Measurements from ENCODE around the gene PRSS21.

The PRSS21 gene

GRCh38 chr16:2867987-2868789 lies 51.2 kb downstream of the PRSS21 start (continued):
- TF ChIP-seq SP3 (tag by site-specific recombination; IDR thresholded peaks at IDR 0.05): peak; percentile 65
- TF ChIP-seq ZBTB44 (tag by site-specific recombination; IDR thresholded peaks at IDR 0.05): no peak
- TF ChIP-seq ZBTB17 (tag by site-specific recombination; IDR thresholded peaks at IDR 0.05): peak; percentile 88
- peak; percentile 90 for TF ChIP-seq GLIS2 (tag by site-specific recombination; IDR thresholded peaks at IDR 0.05)
- no peak for TF ChIP-seq ZSCAN23 (tag by site-specific recombination; IDR thresholded peaks at IDR 0.05)
- peak; percentile 80 for TF ChIP-seq SP2 (tag by site-specific recombination; IDR thresholded peaks at IDR 0.05)
- TF ChIP-seq ZNF23 (tag by site-specific recombination; IDR thresholded peaks at IDR 0.05; ENCODE audit: borderline replicate concordance): no peak
- TF ChIP-seq ZBTB21 (tag by site-specific recombination; IDR thresholded peaks at IDR 0.05): 0 out of 2 replicates have a peak, but pooled peaks have one; percentile 74
- TF ChIP-seq ZNF692 (tag by site-specific recombination; IDR thresholded peaks at IDR 0.05): peak; percentile 76; the same call in 1 of the 2 replicates
- no peak for TF ChIP-seq GLI4 (tag by site-specific recombination; IDR thresholded peaks at IDR 0.05)
- TF ChIP-seq AEBP2 (tag by site-specific recombination; IDR thresholded peaks at IDR 0.05; ENCODE audit: borderline replicate concordance): no peak
- TF ChIP-seq EGR2 (tag by site-specific recombination; IDR thresholded peaks at IDR 0.05; ENCODE audit: low read depth): peak; percentile 72; the same call in 1 of the 2 replicates
- no peak for TF ChIP-seq ZNF174 (tag by site-specific recombination; IDR thresholded peaks at IDR 0.05)
- TF ChIP-seq MZF1 (tag by site-specific recombination; IDR thresholded peaks at IDR 0.05; ENCODE audit: borderline replicate concordance): peak; percentile 72; the same call in 1 of the 2 replicates
- peak; percentile 82 for TF ChIP-seq KLF17 (tag by site-specific recombination; IDR thresholded peaks at IDR 0.05)
- TF ChIP-seq SCRT2 (tag by site-specific recombination; IDR thresholded peaks at IDR 0.05): no peak
- no peak for TF ChIP-seq ZNF302 (tag by site-specific recombination; IDR thresholded peaks at IDR 0.05; ENCODE audit: low read depth)
- no peak for TF ChIP-seq ZNF202 (tag by site-specific recombination; IDR thresholded peaks at IDR 0.05; ENCODE audit: borderline replicate concordance)
- 0 out of 2 replicates have a peak, but pooled peaks have one; percentile 36 for TF ChIP-seq ZNF184 (tag by site-specific recombination; IDR thresholded peaks at IDR 0.05)
- peak; percentile 71; the same call in 1 of the 2 replicates for TF ChIP-seq ZNF600 (tag by site-specific recombination; IDR thresholded peaks at IDR 0.05)
- TF ChIP-seq ZNF626 (tag by site-specific recombination; IDR thresholded peaks at IDR 0.05): no peak
- peak; percentile 97 for TF ChIP-seq HIC1 (tag by site-specific recombination; IDR thresholded peaks at IDR 0.05)
- no peak for TF ChIP-seq ZNF530 (tag by site-specific recombination; IDR thresholded peaks at IDR 0.05; ENCODE audit: low read depth)
- TF ChIP-seq ZNF449 (tag by site-specific recombination; IDR thresholded peaks at IDR 0.05): no peak
- no peak for TF ChIP-seq ZNF677 (tag by site-specific recombination; IDR thresholded peaks at IDR 0.05)
- no peak for TF ChIP-seq ZNF529 (tag by site-specific recombination; IDR thresholded peaks at IDR 0.05; ENCODE audit: insufficient replicate concordance)
- TF ChIP-seq PATZ1 (tag by site-specific recombination; IDR thresholded peaks at IDR 0.05): peak; percentile 91
- peak; percentile 90 for TF ChIP-seq ZEB2 (tag by site-specific recombination; IDR thresholded peaks at IDR 0.05)
